ENCODE data around the gene ALDH8A1.

DNA sequence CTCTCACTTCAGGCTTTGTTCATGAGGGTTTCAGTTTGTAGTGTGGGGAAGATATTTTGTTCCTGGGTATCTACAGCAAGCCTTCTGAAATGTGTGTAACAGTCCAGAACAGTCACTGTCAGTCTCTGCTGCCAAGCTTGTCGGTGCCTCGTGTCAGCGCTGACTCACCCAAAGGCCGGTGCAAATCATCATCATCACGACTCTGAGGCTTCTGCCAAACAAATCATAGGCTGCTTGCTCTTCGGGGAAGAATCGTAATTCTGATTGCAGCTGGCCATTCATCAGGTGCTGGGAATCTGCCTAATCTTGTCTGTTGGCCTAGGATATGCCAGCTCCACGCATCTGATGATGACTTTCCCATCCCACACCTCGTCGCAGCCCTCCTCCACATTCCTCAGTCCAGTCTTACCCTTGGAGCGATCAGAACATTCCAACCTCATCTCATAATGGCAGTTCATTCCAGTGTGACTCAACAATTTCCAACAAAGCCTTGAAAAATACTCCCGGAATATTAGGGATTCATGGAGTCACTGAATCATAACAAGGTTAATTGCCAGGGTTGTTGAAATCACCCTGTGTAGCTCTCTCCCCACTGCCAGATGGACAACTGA, 40.9 kb downstream of the ALDH8A1 start:
- TF ChIP-seq CTCF (IDR thresholded peaks at IDR 0.05) (no peak), POLR2A (IDR thresholded peaks at IDR 0.05) (no peak)
